ENCODE data around the gene CEACAM4.

Gene CEACAM4

GRCh38 chr19:41621226-41621625, 5.6 kb downstream of the CEACAM4 start:
- in situ Hi-C loops (cut with MboI; ENCODE audit: low sequenced_read_pairs, unreplicated experiment): no loop called here
- TF ChIP-seq CTCF (IDR thresholded peaks at IDR 0.05; ENCODE audit: borderline replicate concordance, control extremely low read depth, extremely low read depth, insufficient read depth, missing control alignments): no peak
- DNase-seq (ENCODE audit: low spot score): no peak

GRCh38 chr19:41620171-41620570, 6.7 kb downstream of the CEACAM4 start:
- in situ Hi-C loops (cut with MboI; ENCODE audit: low sequenced_read_pairs, unreplicated experiment): no loop called here
- no peak for TF ChIP-seq CTCF (IDR thresholded peaks at IDR 0.05; ENCODE audit: borderline replicate concordance, control extremely low read depth, extremely low read depth, insufficient read depth, missing control alignments)
- no peak for DNase-seq (ENCODE audit: low spot score)

GRCh38 chr19:41619018-41619556, 7.8 kb downstream of the CEACAM4 start:
- no peak for DNase-seq (ENCODE audit: low spot score)
- TF ChIP-seq CTCF (IDR thresholded peaks at IDR 0.05; ENCODE audit: borderline replicate concordance, control extremely low read depth, extremely low read depth, insufficient read depth, missing control alignments): no peak
- in situ Hi-C loops (cut with MboI; ENCODE audit: low sequenced_read_pairs, unreplicated experiment): no loop called here

- in situ Hi-C loops (cut with MboI; ENCODE audit: low sequenced_read_pairs, unreplicated experiment): no loop called here
- DNase-seq (ENCODE audit: low spot score): no peak
- TF ChIP-seq CTCF (IDR thresholded peaks at IDR 0.05; ENCODE audit: borderline replicate concordance, control extremely low read depth, extremely low read depth, insufficient read depth, missing control alignments): no peak
Observed at GRCh38 chr19:41617941-41618730, 8.7 kb downstream of the CEACAM4 start.

- in situ Hi-C loops (cut with MboI; ENCODE audit: low sequenced_read_pairs, unreplicated experiment): no loop called here
- no peak for DNase-seq (ENCODE audit: low spot score)
- TF ChIP-seq CTCF (IDR thresholded peaks at IDR 0.05; ENCODE audit: borderline replicate concordance, control extremely low read depth, extremely low read depth, insufficient read depth, missing control alignments): no peak
Observed at GRCh38 chr19:41616792-41617621, 9.9 kb downstream of the CEACAM4 start.

- TF ChIP-seq CTCF (IDR thresholded peaks at IDR 0.05; ENCODE audit: borderline replicate concordance, control extremely low read depth, extremely low read depth, insufficient read depth, missing control alignments): no peak
- no peak for DNase-seq (ENCODE audit: low spot score)
- in situ Hi-C loops (cut with MboI; ENCODE audit: low sequenced_read_pairs, unreplicated experiment): no loop called here
Observed at GRCh38 chr19:41615207-41615606, 11.7 kb downstream of the CEACAM4 start.
